ENCODE data around the gene ENO4.

The ENO4 gene, protein sequence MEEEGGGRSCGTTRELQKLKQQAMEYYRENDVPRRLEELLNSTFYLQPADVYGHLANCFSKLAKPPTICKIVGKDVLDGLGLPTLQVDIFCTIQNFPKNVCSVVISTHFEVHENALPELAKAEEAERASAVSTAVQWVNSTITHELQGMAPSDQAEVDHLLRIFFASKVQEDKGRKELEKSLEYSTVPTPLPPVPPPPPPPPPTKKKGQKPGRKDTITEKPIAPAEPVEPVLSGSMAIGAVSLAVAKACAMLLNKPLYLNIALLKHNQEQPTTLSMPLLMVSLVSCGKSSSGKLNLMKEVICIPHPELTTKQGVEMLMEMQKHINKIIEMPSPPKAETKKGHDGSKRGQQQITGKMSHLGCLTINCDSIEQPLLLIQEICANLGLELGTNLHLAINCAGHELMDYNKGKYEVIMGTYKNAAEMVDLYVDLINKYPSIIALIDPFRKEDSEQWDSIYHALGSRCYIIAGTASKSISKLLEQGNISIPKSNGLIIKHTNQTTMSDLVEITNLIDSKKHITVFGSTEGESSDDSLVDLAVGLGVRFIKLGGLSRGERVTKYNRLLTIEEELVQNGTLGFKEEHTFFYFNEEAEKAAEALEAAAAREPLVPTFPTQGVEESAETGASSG

DNA sequence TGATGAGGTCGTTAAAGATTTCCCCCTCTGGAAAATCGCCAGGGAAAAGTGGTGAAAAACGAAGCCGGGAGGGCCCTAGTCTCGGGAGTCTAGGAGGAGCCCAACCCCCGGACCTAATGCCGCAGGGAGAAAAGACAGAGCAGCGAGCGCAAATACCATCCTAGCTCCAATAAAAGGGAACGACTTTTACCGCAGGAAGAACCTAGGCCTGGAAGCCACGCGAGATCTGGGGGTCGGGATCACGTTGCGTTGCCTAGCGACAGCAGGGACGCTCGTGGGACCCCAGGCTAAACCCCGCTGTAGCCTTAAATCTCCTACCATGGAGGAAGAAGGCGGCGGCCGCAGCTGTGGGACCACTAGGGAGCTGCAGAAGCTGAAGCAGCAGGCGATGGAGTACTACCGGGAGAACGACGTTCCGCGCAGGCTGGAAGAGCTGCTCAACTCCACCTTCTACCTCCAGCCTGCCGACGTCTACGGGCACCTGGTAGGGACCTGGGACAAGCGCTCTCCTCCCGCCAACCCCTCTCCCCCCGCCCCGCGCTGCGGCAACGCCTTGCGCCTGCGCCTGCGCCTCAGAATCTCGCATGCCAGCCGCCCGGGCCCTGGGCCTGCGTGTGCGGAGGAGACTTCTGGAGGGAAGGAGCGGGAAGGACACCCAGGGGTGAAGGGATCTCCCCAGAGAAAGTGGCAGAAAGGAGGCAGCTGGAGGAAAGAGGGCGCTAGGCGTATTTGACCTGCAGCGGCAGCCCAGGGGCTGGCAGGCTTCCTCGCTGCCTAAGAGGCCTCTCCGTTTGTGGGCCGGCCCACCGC is at the start of gene ENO4:
TSS of gene ENO4 (plus strand) at position 252 of the 810 bp plus-strand sequence. CDS start at position 320, 68 bp downstream.
- TF ChIP-seq, protein P1, sequence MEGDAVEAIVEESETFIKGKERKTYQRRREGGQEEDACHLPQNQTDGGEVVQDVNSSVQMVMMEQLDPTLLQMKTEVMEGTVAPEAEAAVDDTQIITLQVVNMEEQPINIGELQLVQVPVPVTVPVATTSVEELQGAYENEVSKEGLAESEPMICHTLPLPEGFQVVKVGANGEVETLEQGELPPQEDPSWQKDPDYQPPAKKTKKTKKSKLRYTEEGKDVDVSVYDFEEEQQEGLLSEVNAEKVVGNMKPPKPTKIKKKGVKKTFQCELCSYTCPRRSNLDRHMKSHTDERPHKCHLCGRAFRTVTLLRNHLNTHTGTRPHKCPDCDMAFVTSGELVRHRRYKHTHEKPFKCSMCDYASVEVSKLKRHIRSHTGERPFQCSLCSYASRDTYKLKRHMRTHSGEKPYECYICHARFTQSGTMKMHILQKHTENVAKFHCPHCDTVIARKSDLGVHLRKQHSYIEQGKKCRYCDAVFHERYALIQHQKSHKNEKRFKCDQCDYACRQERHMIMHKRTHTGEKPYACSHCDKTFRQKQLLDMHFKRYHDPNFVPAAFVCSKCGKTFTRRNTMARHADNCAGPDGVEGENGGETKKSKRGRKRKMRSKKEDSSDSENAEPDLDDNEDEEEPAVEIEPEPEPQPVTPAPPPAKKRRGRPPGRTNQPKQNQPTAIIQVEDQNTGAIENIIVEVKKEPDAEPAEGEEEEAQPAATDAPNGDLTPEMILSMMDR (IDR thresholded peaks at IDR 0.05; ENCODE audit: low read depth, low read length), result no peak
- no peak for TF ChIP-seq EZH2phosphoT487 (IDR thresholded peaks at IDR 0.05; ENCODE audit: low read depth)
- Histone ChIP-seq H3K4me3 (ENCODE audit: low read length) (peak within 1 kb of the TSS; percentile 97), H3K9me3 (ENCODE audit: insufficient read depth, low read length) (peaks cover 4% of the 10 kb centered on the region; the same call in 1 of the 2 replicates), H3K79me2 (ENCODE audit: low read length) (peaks cover 6% of the 10 kb centered on the region; the same call in 1 of the 2 replicates), H3K9ac (ENCODE audit: low read length) (peak within 1 kb of the TSS; percentile 87), H3K4me1 (ENCODE audit: low read length) (peaks cover 30% of the 10 kb centered on the region), H3K36me3 (replicated peaks; ENCODE audit: low read depth, low read length) (peaks cover 2% of the 10 kb centered on the region), H3K27me3 (ENCODE audit: low read depth, low read length) (no peaks in the 10 kb centered on the region), H4K20me1 (ENCODE audit: insufficient read depth, low read length) (0 out of 2 replicates have a peak, but pooled peaks cover 4% of the 10 kb centered on the region), H3K4me2 (ENCODE audit: low read length) (peak within 1 kb of the TSS; percentile 83), H3K27ac (ENCODE audit: low read length) (peak within 1 kb of the TSS; percentile 79), H2AFZ (ENCODE audit: low read depth, low read length) (peak within 1 kb of the TSS; percentile 99)

DNA sequence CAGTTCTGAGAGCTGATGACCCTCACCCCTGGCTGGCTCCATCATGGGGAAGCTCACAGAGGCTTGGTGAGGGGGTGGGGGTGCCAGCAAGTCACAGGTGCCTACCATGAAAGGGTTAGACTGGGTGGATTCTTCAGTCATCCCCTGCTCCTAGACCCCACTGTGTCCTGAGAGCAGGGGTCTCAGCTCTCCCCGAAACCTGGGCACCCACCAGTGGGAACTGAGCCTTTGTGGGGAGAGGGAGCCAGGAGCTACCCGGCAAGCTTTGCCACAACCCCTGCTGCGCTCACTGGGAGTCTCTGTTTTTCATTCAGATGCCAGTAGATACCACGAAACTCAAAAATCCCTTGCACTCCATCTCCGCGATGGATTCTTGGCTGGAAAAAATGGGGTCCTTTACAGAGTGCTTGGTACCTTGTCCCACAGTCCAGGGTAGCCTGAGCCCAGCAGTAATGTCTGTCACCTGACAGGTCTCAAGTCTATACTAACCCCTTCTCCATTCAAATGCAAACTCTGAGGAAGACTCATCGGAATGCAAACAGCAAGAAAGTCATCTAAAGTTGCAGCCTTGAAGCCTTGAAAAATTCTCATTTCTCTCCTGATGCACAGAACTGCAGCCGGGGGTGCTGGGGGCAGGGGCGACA is 48.9 kb upstream of the ENO4 start:
- Histone ChIP-seq H3K4me1 (ENCODE audit: low read length) (no peaks in the 10 kb centered on the region), H3K27me3 (ENCODE audit: low read depth, low read length) (no peaks in the 10 kb centered on the region), H3K36me3 (replicated peaks; ENCODE audit: low read depth, low read length) (no peaks in the 10 kb centered on the region), H3K4me2 (ENCODE audit: low read length) (no peak overlapping the region), H3K9ac (ENCODE audit: low read length) (no peak overlapping the region), H3K27ac (ENCODE audit: low read length) (no peak overlapping the region), H4K20me1 (ENCODE audit: insufficient read depth, low read length) (no peaks in the 10 kb centered on the region), H2AFZ (ENCODE audit: low read depth, low read length) (no peak overlapping the region), H3K79me2 (ENCODE audit: low read length) (no peaks in the 10 kb centered on the region), H3K9me3 (ENCODE audit: insufficient read depth, low read length) (no peaks in the 10 kb centered on the region), H3K4me3 (ENCODE audit: low read length) (no peak overlapping the region)
- no peak for TF ChIP-seq EZH2phosphoT487 (IDR thresholded peaks at IDR 0.05; ENCODE audit: low read depth)
- TF ChIP-seq, protein P1 (IDR thresholded peaks at IDR 0.05; ENCODE audit: low read depth, low read length), result no peak

DNA sequence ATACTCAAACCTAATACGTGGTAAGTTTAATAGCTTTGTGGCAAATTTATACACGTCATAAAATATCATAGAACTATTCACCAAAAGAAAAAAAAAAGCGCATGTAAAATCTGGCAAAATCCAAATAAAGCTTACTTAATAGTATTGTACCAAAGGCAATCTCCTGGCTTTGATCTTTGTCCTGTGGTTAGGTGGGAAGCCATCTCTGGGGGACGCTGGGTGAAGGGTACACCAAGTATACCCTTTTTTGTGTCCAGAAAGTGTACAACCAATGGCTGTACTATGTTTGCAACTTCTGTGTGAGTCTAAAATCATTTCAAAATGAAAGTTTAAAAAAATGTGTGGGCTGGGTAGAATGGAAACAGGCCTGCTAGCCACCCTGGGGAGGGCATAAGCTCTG is 47.6 kb upstream of the ENO4 start:
- Histone ChIP-seq H3K4me2 (ENCODE audit: low read length) (no peak overlapping the region), H3K9me3 (ENCODE audit: insufficient read depth, low read length) (no peaks in the 10 kb centered on the region), H3K4me1 (ENCODE audit: low read length) (no peaks in the 10 kb centered on the region), H3K9ac (ENCODE audit: low read length) (no peak overlapping the region), H3K4me3 (ENCODE audit: low read length) (no peak overlapping the region), H3K27me3 (ENCODE audit: low read depth, low read length) (no peaks in the 10 kb centered on the region), H3K36me3 (replicated peaks; ENCODE audit: low read depth, low read length) (no peaks in the 10 kb centered on the region), H3K79me2 (ENCODE audit: low read length) (no peaks in the 10 kb centered on the region), H4K20me1 (ENCODE audit: insufficient read depth, low read length) (no peaks in the 10 kb centered on the region), H3K27ac (ENCODE audit: low read length) (no peak overlapping the region), H2AFZ (ENCODE audit: low read depth, low read length) (no peak overlapping the region)
- TF ChIP-seq, protein P1 (IDR thresholded peaks at IDR 0.05; ENCODE audit: low read depth, low read length), result no peak
- no peak for TF ChIP-seq EZH2phosphoT487 (IDR thresholded peaks at IDR 0.05; ENCODE audit: low read depth)

All from OCI-LY3 (cell line).